Measurements from ENCODE around the gene DPYSL3. TPM values are rescaled to one million over a fixed set of nuclear protein-coding genes. Genes with fewer than 3 reads are reported as not detected.

The DPYSL3 gene
- total and polyA plus RNA-seq, 2 donors (not counting 3 experiments of a cell fraction or from before 2014, with no cell fraction given) = 80.3 to 146 TPM

GRCh38 chr5:147410496-147411358 is 99.1 kb downstream of the DPYSL3 start:
- FAIRE-seq = no peak
- H3K4me1 ChIP-seq (ENCODE audit: control insufficient read depth, extremely low read depth, insufficient read depth, low read length) = no peaks in the 10 kb centered on the region
- ChIA-PET CTCF (no interaction called here), POLR2A (no interaction called here)
- H3K4me2 ChIP-seq (ENCODE audit: insufficient read depth, low read length) = no peak overlapping the region
- no peaks in the 10 kb centered on the region for H3K9me1 ChIP-seq (replicated peaks; ENCODE audit: control insufficient read depth, extremely low read depth, insufficient read depth, low read length)
- H4K20me1 ChIP-seq (replicated peaks; ENCODE audit: control insufficient read depth, extremely low read depth, insufficient read depth, low read length) = no peaks in the 10 kb centered on the region
- no peaks in the 10 kb centered on the region for H3K27me3 ChIP-seq (ENCODE audit: control insufficient read depth in 2 of 2, insufficient read depth in 2 of 2, low read length in 2 of 2)
- DNase-seq (ENCODE audit: low read depth, low spot score) = no peak
- no TSS peak for BruUV-seq (replicated peaks)
- TF ChIP-seq JUN (IDR thresholded peaks at IDR 0.05; ENCODE audit: borderline replicate concordance, insufficient read depth, insufficient read length, low read depth) (no peak), MAX (IDR thresholded peaks at IDR 0.05; ENCODE audit: insufficient read depth, insufficient read length) (no peak), FOS (IDR thresholded peaks at IDR 0.05; ENCODE audit: borderline replicate concordance, insufficient read depth, low read length) (no peak), GATA2 (IDR thresholded peaks at IDR 0.05; ENCODE audit: insufficient read depth, insufficient read length, low read depth, low read length) (no peak), CTCF (IDR thresholded peaks at IDR 0.05; ENCODE audit: extremely low read depth in 1 of 2, insufficient read depth in 1 of 2, low read depth in 1 of 2, low read length in 2 of 2) (no peak), POLR2AphosphoS5 (IDR thresholded peaks at IDR 0.05; ENCODE audit: insufficient read depth, low read depth, low read length) (no peak), EZH2 (IDR thresholded peaks at IDR 0.05; ENCODE audit: borderline replicate concordance, low read depth, low read length, severe bottlenecking) (no peak), POLR2A (IDR thresholded peaks at IDR 0.05; ENCODE audit: low read depth, low read length) (no peak), MYC (IDR thresholded peaks at IDR 0.05; ENCODE audit: low read depth, low read length) (no peak)
- dilution Hi-C loops (cut with MboI; ENCODE audit: extremely low pct_ligation_motif_present, low sequenced_read_pairs) = no loop called here
- no peak overlapping the region for H2AFZ ChIP-seq (ENCODE audit: low read depth, low read length)
- no peak overlapping the region for H3K4me3 ChIP-seq (replicated peaks in 1 of 3; ENCODE audit: insufficient read depth in 1 of 3, low read depth in 1 of 3, low read length in 3 of 3)
- H3K9me3 ChIP-seq (replicated peaks; ENCODE audit: control insufficient read depth, insufficient read depth, low read length) = no peaks in the 10 kb centered on the region
- H3K36me3 ChIP-seq (ENCODE audit: control insufficient read depth in 2 of 2, extremely low read depth in 1 of 2, insufficient read depth in 2 of 2, low read length in 2 of 2) = peaks cover 8 to 22% of the 10 kb centered on the region in 2 experiments
- no peak overlapping the region for H3K9ac ChIP-seq (replicated peaks; ENCODE audit: extremely low read depth, insufficient read depth, low read length)
- H3K27ac ChIP-seq (ENCODE audit: insufficient read depth, low read depth, low read length) = no peak overlapping the region
- no peaks in the 10 kb centered on the region for H3K79me2 ChIP-seq (ENCODE audit: control insufficient read depth, insufficient read depth, low read length)
- intact Hi-C loops (cut with micrococcal nuclease) = no loop called here
